B cell (primary cell): ENCODE measurements around the gene SMAD2.
"Not testable (repeated sequence)": the region's sequence is repeated elsewhere in the genome, so short reads cannot be mapped to it uniquely, and the experiment has no call there.

Experiments
- EZH2 ChIP-seq: IDR thresholded peaks from 2 replicates; pipeline ENCODE4 v1.6.1; 2012; ENCODE audit warnings: borderline replicate concordance, low read depth, mild to moderate bottlenecking, moderate library complexity, low read length; ENCODE audit not compliant: insufficient read depth, poor library complexity, severe bottlenecking
- TF ChIP-seq, protein P1 (sequence below): fragments of 200-600 bp; IDR thresholded peaks from one replicate; pipeline ENCODE4 v1.8.0; 2022; ENCODE audit warnings: antibody characterized with exemption, mild to moderate bottlenecking

- TF ChIP-seq, protein P1, sequence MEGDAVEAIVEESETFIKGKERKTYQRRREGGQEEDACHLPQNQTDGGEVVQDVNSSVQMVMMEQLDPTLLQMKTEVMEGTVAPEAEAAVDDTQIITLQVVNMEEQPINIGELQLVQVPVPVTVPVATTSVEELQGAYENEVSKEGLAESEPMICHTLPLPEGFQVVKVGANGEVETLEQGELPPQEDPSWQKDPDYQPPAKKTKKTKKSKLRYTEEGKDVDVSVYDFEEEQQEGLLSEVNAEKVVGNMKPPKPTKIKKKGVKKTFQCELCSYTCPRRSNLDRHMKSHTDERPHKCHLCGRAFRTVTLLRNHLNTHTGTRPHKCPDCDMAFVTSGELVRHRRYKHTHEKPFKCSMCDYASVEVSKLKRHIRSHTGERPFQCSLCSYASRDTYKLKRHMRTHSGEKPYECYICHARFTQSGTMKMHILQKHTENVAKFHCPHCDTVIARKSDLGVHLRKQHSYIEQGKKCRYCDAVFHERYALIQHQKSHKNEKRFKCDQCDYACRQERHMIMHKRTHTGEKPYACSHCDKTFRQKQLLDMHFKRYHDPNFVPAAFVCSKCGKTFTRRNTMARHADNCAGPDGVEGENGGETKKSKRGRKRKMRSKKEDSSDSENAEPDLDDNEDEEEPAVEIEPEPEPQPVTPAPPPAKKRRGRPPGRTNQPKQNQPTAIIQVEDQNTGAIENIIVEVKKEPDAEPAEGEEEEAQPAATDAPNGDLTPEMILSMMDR: not testable (repeated sequence)
- TF ChIP-seq EZH2: not testable (repeated sequence)
Measured at GRCh38 chr18:47828031-47828430, 102.4 kb downstream of the SMAD2 start.
